T-helper 2 cell treated with Interferon-gamma antibody and Interleukin-4, amounts not matched to agents 100 ng/mL and 5 ng/mL, for 36 hours (primary cell): ENCODE measurements around the gene NAGLU. TPM values are rescaled to one million over a fixed set of nuclear protein-coding genes. Genes with fewer than 3 reads are reported as not detected.

ENCODE experiments used
- intact Hi-C: fragments of 100-400 bp; cut with micrococcal nuclease; formaldehyde crosslinking; loops from one replicate; pipeline ENCODE4 v1.15.1; 2023
- total RNA-seq: library from RNA; stranded (reverse); gene quantifications from 2 replicates; pipeline ENCODE4 v1.2.3, GENCODE V29; 2022

The NAGLU gene
- total RNA-seq, 1 donor from 2014 or later: 18.5 TPM

DNA sequence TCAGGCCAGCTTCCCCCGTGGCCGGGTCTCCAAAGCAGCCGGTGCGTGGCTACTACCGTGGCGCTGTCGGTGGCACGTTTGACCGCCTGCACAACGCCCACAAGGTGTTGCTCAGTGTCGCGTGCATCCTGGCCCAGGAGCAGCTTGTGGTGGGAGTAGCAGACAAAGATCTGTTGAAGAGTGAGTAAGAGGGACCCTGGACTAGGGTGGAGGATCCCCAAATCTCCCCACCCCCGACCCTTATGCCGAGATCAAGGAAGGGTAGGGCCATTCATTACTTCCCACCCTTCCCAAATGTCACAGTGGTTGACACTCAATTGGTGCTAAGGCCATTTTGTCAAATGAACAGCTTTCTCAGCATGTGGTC lies 27.1 kb downstream of the NAGLU start:
- intact Hi-C loops: loop anchor here (2.0 kb wide), 1 partner anchor 14 kb away; the partner anchor contains the start of gene PSMC3IP

DNA sequence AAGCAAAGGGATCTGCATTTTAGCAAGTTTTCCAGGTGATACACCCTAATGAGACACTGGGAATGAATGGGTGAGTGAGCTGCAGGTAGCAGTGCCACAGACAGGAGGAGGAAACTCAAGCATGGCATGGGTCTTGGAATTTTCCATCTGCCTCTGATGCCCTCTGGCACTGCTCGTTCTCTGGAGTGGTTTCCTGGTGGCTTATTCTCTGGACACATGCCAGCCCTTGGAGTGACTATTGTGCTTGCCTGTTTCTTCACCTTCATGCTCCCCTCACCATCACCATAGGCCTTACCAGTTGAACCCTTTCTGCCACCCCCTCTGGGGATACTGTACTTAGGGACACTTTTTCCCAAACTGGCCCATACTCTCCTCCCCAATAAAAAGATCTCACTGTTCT lies 27.5 kb downstream of the NAGLU start:
- intact Hi-C loops: loop anchor here (2.0 kb wide), 1 partner anchor 13 kb away; the partner anchor contains the start of gene PSMC3IP

- intact Hi-C loops: loop anchor here (2.0 kb wide), 1 partner anchor 13 kb away; the partner anchor contains the start of gene PSMC3IP
These were observed 27.9 kb downstream of the NAGLU start for GRCh38 chr17:42563950-42564349.

DNA sequence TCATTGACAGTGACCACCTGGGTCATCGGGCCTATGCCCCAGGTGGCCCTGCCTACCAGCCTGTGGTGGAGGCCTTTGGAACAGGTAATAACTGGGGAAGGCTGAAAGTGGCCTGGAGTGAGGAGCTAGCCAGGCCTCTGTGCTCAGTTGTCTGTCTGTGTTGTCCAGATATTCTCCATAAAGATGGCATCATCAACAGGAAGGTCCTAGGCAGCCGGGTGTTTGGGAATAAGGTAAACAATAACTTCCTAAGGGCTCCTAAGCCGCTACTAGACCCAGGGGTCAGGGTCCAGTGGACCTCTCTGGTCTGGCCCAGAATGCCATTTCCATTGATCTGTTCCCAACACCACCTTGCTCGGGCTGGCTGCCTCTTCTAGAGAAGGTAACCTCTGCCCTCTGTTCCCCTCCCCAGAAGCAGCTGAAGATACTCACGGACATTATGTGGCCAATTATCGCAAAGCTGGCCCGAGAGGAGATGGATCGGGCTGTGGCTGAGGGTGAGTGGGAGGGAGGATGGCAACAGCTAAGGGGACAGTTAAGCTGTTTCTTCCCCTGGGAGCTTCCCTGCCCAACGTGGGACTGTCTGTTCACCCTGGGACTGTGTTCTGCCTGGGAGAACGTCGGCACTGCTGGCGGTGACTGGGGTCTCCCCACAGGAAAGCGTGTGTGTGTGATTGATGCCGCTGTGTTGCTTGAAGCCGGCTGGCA lies 28.9 kb downstream of the NAGLU start:
- intact Hi-C loops: no loop called here

- intact Hi-C loops: no loop called here
These were observed 29.6 kb downstream of the NAGLU start for GRCh38 chr17:42565523-42566214.

DNA sequence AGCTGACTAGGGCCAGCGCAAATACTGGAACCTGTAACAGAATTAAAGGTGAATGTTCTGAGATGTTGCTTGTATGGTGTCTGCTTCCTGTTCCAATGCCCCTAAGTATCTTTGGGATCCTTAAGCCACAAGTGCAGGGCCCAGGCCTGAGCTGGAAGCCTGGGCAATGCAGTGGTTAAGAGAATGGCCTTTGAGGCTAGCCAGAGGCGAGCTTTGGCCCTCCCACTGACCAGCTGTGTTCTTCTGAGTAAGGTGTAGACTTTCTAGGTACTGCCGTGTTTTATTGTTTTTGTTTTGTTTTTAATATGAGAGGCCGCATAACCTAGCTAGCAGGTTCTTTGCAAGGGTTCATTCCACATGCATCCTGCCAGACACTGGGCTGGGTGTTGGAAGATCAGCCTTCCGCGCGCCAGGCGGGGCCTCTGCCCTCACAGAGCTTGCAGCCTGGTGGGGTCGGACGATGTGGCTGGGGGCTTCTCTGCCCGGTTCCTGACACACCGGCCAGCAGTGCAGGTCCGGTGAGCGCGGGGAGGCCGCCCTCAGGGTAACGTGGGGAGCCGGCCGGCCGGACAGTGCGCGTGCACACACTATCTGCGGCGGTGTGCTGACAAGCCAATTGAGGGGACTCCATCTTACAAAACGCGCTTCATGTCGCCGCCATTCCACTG lies 30.3 kb downstream of the NAGLU start:
- intact Hi-C loops: no loop called here

GRCh38 chr17:42566883-42567573 lies 31.0 kb downstream of the NAGLU start, which contains the start of gene MLX:
MLX (plus strand) TSS chr17:42567100; CDS start chr17:42567125, 25 bp downstream.
- intact Hi-C loops: loop anchor here (1.0 kb wide), 2 partner anchors 10 to 431 kb away; partner anchors contain the start of genes PSMC3IP and RPL27

GRCh38 chr17:42568341-42569111 lies 32.5 kb downstream of the NAGLU start:
- intact Hi-C loops: no loop called here

DNA sequence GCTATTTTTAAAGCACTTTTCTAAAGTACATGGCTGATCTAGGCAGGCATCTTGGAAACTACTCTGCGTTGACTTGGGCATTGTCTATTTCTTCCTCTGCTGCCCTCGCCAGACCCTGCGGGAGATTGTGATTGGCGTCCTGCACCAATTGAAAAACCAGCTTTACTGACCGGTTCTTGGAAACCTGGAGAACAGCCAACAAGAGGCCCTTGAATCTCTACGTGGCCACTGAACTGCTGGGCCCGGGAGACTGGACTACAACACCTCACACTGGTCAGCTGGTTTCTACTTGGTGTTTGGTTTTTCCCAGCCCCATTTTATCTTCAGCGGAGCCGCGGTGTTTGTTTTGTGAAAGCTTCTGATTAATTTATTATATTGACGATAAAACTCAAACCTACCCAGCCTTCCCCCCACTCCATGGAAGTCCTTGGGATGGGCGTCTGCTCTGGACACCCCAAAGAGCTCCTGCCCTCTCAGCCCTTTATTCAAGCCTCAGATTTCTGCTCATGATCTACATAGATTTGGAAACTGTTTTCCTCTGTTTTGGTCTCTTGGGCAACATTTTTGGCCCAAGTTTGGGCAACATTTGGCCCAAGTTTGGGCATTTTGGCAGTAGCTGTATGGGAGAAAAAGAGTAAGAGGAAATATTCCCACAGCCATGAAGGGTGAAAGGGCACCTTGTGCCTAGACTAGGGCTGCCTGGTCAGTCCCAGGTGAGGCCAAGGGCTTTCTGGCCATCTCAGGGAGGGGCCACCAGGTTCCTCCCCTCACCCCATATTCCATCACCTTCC lies 35.6 kb downstream of the NAGLU start:
- intact Hi-C loops: no loop called here

GRCh38 chr17:42573095-42573494 lies 37.1 kb downstream of the NAGLU start:
- intact Hi-C loops: no loop called here

DNA sequence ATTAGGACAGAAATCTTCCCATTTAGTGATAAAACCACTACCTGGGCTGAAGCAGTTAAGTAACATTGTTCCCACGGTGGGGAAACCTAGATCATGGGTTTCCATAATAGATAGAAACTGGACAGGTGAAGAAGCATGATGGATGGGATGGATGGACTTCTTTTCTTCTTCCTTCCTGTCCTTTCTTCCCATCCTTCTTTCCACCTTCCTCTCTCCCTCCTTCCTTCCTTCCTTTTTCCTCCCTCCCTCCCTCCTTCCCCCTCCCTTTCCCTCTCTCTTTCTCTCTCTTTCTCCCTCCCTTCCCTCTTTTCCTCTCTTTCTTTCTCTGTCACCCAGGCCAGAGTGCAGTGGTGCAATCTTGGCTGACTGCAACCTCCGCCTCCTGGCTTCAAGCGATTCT lies 38.4 kb downstream of the NAGLU start:
- intact Hi-C loops: no loop called here

DNA sequence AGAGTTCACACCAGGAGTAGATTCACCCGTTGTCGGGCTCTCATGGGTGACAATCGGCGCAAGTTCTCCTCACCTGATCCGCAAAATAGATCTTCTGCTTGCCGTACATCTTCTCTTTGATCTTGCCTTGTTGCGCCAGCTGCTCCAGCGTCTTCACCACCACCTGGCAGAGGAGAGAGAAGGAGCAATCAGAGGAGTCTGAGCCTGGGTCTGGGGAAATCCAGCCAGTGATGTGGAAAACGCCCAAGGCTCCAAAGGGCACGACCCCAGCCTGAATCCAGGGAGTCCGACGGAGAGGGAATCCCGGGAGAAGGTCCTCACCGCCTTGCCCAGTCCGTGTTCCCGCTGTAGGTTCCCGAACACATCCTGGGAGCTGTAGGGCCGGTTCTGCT lies 41.1 kb downstream of the NAGLU start:
- intact Hi-C loops: loop anchor here (1.0 to 2.0 kb wide), 2 partner anchors 10 to 14 kb away; partner anchors contain the start of genes COASY and MLX

GRCh38 chr17:42577532-42578281 lies 41.7 kb downstream of the NAGLU start, which contains the start of gene PSMC3IP:
PSMC3IP (minus strand) TSS chr17:42577729; CDS start chr17:42577686, 43 bp downstream.
- intact Hi-C loops: loop anchor here (1.0 to 2.0 kb wide), 5 partner anchors 10 to 186 kb away; partner anchors contain the start of genes COASY, MLX, RETREG3 and TUBG1

- intact Hi-C loops: loop anchor here (1.0 kb wide), 3 partner anchors 31 to 185 kb away; partner anchors contain the start of genes RETREG3 and TUBG1
These were observed 42.3 kb downstream of the NAGLU start for GRCh38 chr17:42578282-42578869.

DNA sequence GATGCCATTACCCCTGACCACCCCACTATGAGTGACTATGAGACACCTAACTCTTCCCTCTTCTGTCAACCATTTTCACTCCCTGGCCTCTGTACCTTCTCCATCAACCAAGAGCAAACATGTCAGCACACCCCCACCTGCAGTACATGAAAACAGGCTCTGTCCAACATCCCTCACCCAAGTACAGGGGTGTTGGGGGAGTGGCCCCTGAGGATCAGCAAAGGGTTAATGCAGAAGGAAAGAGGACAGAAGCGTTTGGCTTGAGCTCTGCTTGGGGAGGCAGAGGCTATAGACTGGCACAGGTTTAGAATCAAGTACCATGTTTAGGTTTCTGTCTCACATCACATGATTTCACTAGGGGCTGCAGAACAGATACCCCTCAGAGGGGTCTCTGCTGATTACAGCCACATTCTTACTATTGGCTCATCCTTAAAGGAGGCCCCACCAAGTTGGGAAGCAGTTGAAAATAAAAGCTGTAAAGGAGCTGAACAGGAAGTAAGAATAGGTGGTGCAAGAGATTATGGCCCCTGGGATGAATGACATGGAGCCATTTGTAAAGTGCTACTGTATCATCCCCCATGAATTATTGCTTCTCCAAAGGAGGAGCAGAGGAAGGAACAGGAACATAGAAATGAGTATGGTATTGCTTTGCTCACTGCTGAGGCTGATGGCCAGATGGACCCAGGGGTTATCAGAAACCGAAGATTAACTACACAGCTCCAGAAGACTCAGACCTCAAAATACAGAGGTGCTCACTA lies 43.9 kb downstream of the NAGLU start:
- intact Hi-C loops: no loop called here

GRCh38 chr17:42581744-42582270 lies 45.8 kb downstream of the NAGLU start:
- intact Hi-C loops: no loop called here

- intact Hi-C loops: no loop called here
These were observed 48.8 kb downstream of the NAGLU start for GRCh38 chr17:42584880-42585279.
